ENCODE data around the gene HRC. TPM values are rescaled to one million over a fixed set of nuclear protein-coding genes. Genes with fewer than 3 reads are reported as not detected.
"Not testable (repeated sequence)": the region's sequence is repeated elsewhere in the genome, so short reads cannot be mapped to it uniquely, and the experiment has no call there.

Gene HRC
- total RNA-seq, 2 donors from 2014 or later, result 2.1 to 4.3 TPM

DNA sequence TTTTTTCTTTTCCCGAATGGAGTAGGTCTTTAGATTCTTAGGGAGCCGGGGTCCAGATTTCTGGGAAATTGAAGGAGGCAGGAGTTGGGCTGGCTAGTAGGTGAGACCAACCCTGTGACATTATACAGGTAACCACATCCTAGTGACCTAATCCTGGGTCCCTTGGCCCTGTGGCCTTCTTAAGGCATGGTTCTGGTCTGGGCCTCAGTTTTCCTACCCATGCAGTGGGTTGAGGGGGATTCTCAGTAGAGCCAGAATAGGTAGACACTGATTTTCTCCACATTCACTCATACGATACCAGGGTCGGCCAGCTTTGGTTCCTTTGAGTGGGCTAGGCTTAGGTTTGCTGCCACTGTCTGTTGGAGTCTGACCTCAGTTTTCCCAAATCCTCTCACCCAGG lies 28.6 kb downstream of the HRC start:
- peaks cover 13% of the 10 kb centered on the region for H3K4me1 ChIP-seq
- ATAC-seq, result no peak
- DNase-seq, result no peak
- no peaks in the 10 kb centered on the region for H3K36me3 ChIP-seq (replicated peaks in 1 of 2; ENCODE audit: insufficient read depth in 1 of 2, low read depth in 2 of 2)
- TF ChIP-seq, protein P1, sequence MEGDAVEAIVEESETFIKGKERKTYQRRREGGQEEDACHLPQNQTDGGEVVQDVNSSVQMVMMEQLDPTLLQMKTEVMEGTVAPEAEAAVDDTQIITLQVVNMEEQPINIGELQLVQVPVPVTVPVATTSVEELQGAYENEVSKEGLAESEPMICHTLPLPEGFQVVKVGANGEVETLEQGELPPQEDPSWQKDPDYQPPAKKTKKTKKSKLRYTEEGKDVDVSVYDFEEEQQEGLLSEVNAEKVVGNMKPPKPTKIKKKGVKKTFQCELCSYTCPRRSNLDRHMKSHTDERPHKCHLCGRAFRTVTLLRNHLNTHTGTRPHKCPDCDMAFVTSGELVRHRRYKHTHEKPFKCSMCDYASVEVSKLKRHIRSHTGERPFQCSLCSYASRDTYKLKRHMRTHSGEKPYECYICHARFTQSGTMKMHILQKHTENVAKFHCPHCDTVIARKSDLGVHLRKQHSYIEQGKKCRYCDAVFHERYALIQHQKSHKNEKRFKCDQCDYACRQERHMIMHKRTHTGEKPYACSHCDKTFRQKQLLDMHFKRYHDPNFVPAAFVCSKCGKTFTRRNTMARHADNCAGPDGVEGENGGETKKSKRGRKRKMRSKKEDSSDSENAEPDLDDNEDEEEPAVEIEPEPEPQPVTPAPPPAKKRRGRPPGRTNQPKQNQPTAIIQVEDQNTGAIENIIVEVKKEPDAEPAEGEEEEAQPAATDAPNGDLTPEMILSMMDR (IDR thresholded peaks at IDR 0.05), result no peak
- no peak for TF ChIP-seq POLR2A (IDR thresholded peaks at IDR 0.05)
- H3K27ac ChIP-seq, result no peak overlapping the region
- H3K9me3 ChIP-seq, result no peaks in the 10 kb centered on the region
- 68 to 95% methylated on average over 4 of the region's 4 CpGs for WGBS, 2 donors
- intact Hi-C loops (cut with DNase I), result no loop called here
- H3K4me3 ChIP-seq, result no peak overlapping the region
- H3K27me3 ChIP-seq, result no peaks in the 10 kb centered on the region

DNA sequence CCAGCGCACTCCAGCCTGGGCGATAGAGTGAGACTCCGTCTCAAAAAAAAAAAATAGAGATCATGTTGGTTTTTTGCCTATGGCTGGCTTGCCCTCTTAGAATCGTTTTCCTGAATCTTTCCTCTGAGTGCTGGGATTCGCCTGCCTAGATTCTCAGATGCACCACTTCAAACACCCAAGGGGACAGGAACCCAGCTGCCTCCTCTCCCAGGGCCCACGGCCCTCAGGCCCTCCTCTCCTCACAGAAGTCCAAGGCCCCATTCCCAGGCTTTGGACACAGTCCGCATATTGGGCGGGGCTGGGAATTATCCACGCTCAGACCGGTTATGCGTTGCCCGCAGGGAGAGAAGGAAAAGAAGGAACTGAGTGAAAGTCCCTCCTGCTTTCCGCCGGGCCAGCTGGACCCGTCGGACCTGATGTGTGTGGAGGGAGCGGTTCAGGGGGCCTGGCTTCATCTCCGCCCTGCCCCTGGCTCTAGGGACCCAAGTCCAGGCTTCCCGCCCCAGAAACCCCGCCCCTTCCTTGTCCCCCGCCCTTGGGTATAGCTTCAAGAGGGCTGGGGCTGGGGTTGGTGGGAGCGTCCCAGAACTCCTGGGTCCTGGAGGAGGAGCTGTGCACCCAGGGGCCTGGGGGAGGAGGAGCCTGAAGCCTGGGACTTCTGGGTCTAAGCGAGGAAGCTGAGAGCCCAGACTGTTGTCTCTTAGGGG lies 30.0 kb downstream of the HRC start:
- ATAC-seq (no peak), DNase-seq (no peak)
- intact Hi-C loops (cut with DNase I), result no loop called here
- Histone ChIP-seq H3K27ac (no peak overlapping the region), H3K4me1 (peaks cover 19% of the 10 kb centered on the region), H3K9me3 (no peaks in the 10 kb centered on the region), H3K36me3 (replicated peaks in 1 of 2; ENCODE audit: insufficient read depth in 1 of 2, low read depth in 2 of 2) (no peaks in the 10 kb centered on the region), H3K27me3 (no peaks in the 10 kb centered on the region), H3K4me3 (no peak overlapping the region)
- no peak for TF ChIP-seq POLR2A (IDR thresholded peaks at IDR 0.05)
- TF ChIP-seq, protein P1 (IDR thresholded peaks at IDR 0.05), result no peak
- WGBS, 2 donors, result 60 to 75% methylated on average over 13 to 23 of the region's 23 CpGs

DNA sequence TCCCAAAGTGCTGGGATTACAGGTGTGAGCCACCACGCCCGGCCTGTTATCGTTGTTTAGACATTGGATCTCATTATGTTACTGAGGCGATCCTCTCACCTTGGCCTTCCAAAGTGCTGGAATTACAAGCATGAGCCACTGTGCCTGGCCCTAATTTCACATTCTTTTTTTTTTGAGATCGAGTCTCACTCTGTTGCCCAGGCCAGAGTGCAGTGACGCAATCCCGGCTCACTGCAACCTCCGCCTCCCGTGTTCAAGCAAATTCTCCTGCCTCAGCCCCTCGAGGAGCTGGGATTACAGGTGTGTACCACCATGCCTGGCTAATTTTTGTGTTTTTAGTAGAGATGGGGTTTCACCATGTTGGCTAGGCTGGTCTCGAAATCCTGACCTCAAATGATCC lies 31.9 kb downstream of the HRC start:
- intact Hi-C loops (cut with DNase I); H3K27me3 ChIP-seq; H3K4me3 ChIP-seq; DNase-seq; H3K9me3 ChIP-seq; H3K36me3 ChIP-seq (replicated peaks in 1 of 2; ENCODE audit: insufficient read depth in 1 of 2, low read depth in 2 of 2); H3K27ac ChIP-seq; ATAC-seq: not testable (repeated sequence)
- 89 to 91% methylated on average over 11 of the region's 11 CpGs for WGBS, 2 donors
- peaks cover 26% of the 10 kb centered on the region for H3K4me1 ChIP-seq

DNA sequence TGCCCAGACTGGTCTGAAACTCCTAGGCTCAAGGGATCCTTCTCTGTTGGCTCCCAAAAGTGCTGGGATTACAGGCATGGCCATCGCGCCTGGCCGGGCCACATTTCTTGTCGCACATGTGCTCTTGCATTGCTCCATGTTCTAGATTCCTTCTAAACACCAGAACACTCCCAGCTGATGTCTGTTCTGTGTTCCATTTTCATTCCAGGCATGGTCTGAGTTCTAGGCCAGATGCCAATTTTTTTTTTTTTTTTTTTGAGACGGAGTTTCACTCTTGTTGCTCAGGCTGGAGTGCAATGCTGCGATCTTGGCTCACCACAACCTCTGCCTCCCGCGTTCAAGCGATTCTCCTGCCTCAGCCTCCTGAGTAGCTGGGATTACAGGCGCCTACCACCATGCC lies 33.4 kb downstream of the HRC start:
- intact Hi-C loops (cut with DNase I); H3K36me3 ChIP-seq (replicated peaks in 1 of 2; ENCODE audit: insufficient read depth in 1 of 2, low read depth in 2 of 2); H3K9me3 ChIP-seq; H3K4me3 ChIP-seq; H3K27me3 ChIP-seq; H3K27ac ChIP-seq; ATAC-seq; DNase-seq: not testable (repeated sequence)
- peaks cover 31% of the 10 kb centered on the region for H3K4me1 ChIP-seq
- WGBS, 2 donors, result 73 to 84% methylated on average over 10 of the region's 10 CpGs

DNA sequence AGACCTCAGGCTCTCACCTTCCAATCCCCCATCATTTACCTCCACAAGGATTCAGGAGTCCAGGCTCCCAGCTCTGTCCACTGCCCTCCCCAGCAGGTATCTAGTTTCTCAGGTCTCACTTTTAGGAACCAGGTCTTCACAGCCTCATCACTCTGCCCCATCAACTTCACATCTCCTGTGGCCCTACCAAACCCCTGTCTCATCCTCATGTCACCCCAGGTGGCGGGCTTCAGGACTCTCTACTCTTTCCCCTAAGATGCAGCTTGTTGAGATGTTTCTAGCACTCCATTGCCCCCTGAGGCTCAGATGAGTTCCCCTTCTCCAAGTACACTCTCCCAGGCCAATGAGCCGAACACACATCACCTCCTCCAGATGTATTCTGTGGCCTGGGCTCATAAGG lies 34.3 kb downstream of the HRC start:
- 100% methylated on average over 2 of the region's 2 CpGs for WGBS, 2 donors
- no peak for ATAC-seq

More for the DNA sequence above, 34.3 kb downstream of the HRC start:
- Histone ChIP-seq H3K4me3 (no peak overlapping the region), H3K4me1 (peaks cover 31% of the 10 kb centered on the region), H3K36me3 (replicated peaks in 1 of 2; ENCODE audit: insufficient read depth in 1 of 2, low read depth in 2 of 2) (no peaks in the 10 kb centered on the region), H3K9me3 (no peaks in the 10 kb centered on the region), H3K27me3 (no peaks in the 10 kb centered on the region), H3K27ac (no peak overlapping the region)
- intact Hi-C loops (cut with DNase I), result no loop called here
- TF ChIP-seq, protein P1 (IDR thresholded peaks at IDR 0.05), result no peak
- TF ChIP-seq POLR2A (IDR thresholded peaks at IDR 0.05), result no peak
- no peak for DNase-seq

All from body of pancreas (tissue), 4 donors.